Renal pelvis (tissue), 4 donors: Measurements from ENCODE around the gene RPL28. TPM values are rescaled to one million over a fixed set of nuclear protein-coding genes. Genes with fewer than 3 reads are reported as not detected.
A peak's percentile ranks its signal among the peaks of the same experiment; 100 is the strongest.
"Not testable (repeated sequence)": the region's sequence is repeated elsewhere in the genome, so short reads cannot be mapped to it uniquely, and the experiment has no call there.

Experiments used
- DNase-seq: peaks from one replicate; pipeline ENCODE4 v3.0.0-alpha.2; 2013
- polyA plus RNA-seq, 3 donors: library from polyadenylated mRNA; unstranded; fragments of 120-200 nt; gene quantifications; one replicate each; pipeline ENCODE4 v1.2.1, GENCODE V29; 2013; ENCODE audit not compliant: insufficient read length in 3 of 3

RPL28 gene
- polyA plus RNA-seq, 3 donors = 1,015 to 1,277 (median 1,113) TPM

DNA sequence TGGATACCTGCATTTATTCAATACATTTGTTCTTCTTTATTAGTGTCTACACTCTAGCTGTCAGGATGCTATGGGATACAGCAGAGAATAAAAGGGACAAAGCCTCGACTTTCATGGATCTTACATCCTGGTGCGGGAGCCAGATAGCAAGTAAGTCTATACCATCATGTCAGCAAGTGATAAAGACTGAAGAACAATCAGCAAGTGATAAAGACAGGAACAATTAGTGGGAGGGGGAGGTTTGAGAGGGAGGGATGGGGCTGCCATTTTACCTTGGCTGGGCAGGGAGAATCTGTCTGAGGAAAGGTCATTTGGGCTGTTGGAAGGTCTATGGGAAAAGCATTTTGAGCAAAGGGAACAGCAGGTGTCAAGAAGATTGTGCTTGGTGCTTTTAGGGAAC lies 24.4 kb downstream of the RPL28 start:
- no peak for DNase-seq

DNA sequence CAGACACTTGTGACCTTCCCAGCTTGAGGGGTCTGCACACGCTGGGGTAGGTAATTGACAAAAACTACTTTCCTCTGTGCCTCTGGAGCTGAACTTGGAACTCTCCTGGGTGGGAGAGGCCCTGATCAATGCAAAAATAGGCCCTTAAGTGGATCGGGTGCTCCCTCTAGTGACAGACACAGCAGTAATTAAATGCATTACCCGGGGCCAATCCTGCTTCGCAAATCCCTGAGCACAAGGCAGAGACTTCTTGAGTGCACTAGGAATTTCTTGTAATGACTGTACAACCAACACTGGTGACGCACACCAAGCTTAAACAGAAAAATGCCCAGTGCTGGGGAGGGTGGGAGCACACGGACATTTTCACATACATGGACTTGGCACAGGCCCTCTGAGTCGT lies 32.5 kb downstream of the RPL28 start:
- peak; percentile 82 for DNase-seq

DNA sequence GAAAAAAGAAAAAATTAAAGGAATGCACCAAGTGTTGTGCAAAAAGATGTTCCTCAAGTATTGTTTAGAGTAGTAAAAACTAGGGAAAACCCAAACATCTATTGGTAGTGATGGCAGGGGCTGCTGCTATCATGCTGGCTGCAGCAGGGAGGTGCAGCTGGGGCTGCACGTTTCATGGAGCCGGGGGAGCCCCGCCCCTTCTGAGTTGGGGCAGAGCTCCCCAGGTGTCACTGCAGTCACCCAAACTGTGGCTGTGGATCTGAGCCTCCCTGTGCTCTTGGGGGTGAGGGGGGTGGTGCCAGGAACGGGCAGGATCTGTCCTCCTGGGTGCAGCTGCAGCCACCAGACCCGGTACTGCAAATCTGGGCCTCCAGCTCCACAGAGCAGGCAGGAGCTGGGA lies 33.4 kb downstream of the RPL28 start:
- no peak for DNase-seq

DNA sequence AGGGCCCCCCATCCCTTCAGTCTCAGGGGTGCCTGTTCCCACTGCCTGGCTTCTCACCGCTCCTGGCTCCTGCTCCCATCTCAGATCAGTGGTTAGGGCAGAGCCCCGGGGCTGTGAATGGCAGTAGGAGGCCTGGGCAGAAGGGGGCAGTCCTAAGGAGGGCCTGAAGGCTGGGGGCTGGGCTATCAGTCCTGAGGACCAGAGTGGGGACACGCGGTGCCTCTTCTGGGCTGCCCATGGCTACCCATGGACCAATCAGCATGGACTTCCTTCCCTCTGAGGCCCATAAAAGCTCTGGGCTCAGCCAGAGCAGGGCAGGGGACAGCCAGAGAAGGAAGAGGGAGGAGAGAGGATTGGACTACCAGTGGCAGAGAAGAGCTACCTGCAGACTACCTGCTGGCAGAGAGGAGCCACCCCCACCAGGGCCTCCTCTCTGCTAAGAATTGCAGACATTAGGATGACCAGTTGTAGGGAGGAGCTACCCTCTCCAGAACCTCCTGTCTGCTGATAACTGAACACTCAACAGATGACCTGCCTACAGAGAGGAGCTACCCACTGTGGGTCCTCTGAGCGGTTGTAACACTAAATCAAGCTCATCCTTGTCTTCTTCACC lies 34.0 kb downstream of the RPL28 start:
- no peak for DNase-seq

DNA sequence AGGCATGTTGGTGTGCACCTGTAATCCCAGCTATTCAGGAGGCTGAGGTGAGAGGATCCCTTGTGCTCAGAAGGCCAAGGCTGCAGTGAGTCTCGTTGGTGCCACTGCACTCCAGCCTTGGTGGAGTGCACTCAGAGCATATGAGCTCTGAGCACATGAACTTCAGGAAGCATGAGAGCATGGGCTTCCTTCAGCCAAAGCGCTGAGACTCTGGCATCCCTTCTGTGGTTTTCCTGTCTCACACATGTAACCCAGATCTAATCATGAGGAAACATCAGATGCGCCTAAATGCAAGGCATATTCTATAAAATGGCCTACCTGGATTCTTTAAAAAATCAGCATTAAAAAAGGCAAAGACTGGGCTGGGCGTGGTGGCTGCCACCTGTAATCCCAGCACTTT lies 35.5 kb downstream of the RPL28 start:
- not testable (repeated sequence) for DNase-seq

DNA sequence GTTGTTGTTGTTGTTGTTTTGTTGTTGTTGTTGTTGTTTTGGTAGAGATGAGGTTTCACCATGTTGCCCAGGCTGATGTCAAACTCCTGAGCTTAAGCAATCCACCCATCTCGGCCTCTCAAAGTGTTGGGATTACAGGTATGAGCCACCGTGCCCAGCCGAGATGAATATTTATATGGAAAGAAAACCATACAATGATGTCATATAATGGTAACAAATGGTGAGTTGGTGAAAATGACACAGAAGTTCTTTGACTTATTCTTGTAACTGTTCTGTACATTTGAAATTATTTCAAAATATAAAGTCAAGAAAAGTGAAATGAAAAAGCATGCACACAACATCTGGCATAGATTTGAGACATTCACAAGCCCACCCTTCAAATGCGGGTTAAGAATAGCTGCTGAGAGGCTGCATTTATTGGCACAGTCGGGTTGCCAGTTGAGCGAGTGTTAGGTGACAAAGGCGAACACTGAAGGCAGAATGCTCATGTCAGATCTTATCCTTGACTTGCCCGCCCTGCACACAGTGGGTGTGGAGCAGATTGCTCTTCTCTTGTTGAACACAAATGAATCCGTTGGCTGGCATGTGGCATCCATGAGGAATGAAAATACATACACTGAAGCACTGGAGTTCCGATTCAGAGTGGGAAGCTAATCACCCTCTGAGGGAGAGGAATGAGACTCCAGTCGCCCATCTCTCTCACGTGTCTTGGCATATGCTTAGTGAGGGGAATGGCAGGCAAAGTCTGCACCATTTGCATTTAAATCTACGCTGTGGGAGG lies 37.7 kb downstream of the RPL28 start:
- DNase-seq = no peak

DNA sequence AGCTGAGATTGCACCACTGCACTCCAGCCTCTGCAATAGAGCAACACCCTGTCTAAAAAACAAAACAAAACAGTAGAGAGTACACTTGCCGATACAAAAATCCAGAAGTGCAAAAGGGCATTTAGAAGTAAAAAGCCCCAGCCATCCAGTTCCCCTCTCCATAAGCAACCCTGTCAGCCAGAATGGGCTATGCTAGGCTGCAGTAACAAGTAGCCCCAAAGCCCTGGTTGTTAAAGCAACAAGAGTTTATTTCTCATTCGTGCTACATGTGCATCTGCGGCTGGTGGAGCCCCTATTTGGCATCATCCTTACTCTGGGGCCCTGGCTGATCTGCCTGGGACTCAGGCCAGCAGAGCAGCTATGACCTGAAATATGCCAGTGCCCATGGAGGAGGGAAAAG lies 38.8 kb downstream of the RPL28 start:
- DNase-seq = no peak

DNA sequence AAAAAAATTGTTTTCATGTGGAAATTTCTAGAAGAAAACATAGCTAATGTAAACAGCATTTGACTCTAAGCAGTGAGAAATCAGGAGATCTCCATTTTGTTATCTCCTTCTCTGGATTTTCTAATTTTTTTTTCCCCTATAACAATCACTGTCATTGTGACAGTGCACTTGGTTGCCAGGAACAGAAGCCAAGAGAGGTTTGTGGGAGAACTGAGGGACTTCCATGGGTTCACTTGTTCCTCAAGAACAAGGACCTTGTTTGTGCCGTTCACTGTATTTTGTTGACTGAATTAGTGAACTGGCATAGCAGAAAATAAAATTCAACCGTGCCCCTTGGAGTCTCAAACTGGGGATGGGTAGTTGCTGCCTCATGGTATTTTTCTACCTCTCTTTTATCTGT lies 40.3 kb downstream of the RPL28 start:
- no peak for DNase-seq

DNA sequence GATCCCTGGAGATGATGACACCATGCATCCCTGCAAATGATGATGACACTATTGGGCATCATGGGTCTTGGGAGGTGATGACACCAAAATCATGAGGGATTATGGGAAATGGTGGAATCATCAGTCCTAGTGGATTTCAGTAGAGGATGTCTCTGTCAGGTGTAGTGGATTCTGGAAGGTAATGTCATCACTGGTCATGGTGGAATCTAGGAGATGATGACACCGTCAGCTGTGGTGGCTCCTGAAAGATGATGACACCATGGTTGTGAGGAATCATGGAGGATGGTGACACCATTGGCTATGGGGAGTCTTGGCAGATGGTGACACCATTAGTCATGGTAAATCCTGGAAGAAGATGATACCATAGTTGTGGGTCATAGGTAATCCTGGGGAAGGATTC lies 45.5 kb downstream of the RPL28 start:
- DNase-seq = no peak

DNA sequence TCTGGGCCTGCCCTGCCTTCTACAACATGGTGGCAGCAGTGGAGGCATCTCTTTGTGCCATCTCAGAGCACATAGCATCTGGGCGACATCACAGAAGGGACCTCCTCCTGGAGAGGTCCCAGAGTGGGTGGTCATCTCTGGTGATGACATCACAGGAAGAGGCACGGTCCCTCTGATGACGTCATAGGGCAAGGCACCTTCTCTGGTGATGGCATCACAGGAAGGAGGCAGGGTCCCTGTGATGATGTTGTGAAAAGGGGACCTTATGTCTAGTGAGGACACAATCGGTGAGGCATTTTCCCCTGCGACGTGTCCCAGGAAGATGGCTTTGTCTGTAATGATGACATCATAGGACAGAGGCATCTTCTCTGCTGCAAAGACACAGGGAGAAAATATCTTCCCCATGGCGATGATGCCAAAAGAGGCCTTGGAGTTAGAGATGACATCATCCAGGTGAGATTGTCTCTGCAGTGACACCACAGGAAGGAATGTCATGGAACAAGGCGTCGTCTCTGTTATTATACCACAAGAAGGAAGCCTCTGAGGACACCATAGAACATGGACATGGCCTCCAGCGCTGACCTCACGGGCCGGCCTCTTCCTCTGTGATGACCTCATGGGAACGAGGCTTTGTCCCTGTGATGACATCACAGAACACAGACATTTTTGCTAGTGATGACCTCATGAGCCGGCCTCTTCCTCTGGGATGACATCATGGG lies 46.7 kb downstream of the RPL28 start:
- DNase-seq = no peak

DNA sequence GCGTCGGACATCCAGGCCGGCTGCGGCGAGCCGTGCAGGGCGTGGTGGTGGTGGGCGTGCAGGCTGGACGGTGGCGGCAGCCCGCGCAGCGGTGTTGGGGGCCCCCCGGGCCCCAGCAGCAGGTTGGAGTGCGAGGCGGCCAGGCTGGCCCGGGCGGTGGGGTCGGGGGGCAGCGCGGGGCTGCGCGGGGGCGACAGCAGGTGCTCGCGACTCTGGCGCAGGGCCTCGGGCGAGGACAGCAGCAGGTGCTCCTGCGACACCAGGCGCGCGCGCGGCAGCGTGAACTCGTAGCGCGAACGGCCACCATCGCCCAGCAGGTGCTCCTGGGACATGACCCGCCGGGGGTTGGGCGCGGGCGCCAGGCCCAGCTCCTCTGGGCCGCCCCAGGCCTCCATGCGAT lies 47.6 kb downstream of the RPL28 start:
- DNase-seq = no peak

DNA sequence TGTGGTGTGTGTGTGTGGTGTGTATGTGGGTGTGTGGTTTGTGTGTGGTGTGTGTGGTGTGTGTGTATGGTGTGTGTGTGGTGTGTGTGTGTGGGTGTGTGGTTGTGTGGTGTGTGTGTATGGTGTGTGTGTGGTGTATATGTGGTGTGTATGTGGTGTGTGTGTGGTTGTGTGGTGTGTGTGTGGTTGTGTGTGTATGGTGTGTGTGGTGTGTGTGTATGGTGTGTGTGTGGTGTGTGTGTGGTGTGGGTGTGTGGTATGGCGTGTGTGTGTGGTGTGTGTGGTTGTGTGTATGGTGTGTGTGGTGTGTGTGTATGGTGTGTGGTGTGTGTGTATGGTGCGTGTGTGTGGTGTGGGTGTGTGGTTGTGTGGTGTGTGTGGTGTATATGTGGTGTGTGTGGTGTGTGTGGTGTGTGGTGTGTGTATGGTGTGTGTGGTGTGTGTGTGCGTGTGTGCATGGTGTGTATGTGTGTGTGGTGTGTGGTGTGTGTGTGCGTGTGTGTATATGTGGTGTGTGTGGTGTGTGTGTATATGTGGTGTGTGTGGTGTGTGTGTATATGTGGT lies 48.7 kb downstream of the RPL28 start:
- DNase-seq = no peak

DNA sequence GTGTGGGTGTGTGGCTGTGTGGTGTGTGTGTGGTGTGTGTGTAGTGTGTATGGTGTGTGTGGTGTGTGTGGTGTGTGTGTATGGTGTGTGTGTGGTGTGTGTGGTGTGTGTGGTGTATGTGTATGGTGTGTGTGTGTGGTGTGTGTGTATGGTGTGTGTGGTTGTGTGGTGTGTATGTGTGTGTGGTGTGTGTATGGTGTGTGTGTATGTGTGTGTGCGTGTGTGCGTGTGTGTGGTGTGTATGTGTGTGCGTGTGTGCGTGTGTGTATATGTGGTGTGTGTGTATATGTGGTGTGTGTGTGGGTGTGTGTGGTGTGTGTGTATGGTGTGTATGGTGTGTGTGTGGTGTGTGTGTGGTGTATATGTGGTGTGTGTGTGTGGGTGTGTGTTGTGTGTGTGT lies 49.3 kb downstream of the RPL28 start:
- DNase-seq = no peak

DNA sequence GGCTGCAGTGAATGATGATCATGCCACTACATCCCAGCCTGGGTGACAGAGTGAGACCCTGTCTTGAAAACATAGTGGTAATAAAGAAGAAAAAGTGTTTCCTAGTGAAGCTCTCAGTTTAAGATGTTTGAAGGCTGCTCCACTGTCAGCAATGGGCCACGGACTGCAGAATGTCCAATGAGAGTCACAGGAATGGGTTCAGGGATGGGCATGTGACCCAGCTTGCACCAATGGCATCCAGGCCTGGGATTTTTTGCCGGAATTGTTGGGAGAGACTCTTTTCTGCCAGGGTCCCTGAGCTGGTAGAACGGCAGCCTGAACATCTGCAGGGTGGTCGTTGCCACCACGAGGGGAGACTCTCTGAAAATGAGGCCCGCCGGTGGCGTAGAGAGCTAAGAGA lies 51.1 kb downstream of the RPL28 start:
- DNase-seq = no peak

DNA sequence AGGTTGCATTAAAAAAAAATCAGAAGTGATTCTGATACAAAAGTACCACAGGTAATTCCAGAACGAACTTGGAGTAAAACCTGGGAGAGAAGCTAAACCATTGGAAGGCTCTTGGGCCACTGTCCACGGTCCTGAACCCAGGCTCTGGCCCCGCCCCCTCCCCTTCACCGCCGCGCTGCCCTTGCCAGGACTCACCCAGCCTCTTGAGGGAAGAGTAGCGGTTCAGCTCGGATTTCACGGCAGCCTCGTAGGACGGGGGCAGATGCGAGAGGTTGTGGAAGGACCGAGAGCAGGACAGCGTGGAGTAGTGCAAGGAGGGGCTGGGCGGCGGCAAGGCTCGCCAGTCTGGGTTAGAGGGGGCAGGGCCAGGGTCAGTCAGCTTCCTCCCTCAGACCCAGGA lies 51.7 kb downstream of the RPL28 start:
- DNase-seq = peak; percentile 77

DNA sequence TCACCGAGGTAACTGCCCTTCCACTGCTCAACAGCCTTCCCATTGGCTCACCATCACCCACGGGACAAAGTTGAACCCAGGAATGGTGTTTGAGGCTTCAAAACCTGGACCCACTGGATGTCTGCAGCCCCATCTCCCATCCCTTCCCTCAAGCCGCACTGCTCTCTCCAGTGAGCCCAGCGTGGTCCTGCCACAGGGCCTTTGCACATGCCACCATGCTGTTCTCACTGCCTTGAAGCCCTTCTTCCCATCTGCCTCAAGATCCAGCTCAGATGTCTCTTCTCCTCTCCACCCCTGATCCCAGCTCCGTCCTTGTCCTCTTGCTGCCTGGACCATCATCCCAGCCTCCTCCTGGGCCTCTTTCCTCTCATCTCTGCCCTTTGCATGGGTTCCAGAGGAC lies 53.3 kb downstream of the RPL28 start:
- DNase-seq = no peak

DNA sequence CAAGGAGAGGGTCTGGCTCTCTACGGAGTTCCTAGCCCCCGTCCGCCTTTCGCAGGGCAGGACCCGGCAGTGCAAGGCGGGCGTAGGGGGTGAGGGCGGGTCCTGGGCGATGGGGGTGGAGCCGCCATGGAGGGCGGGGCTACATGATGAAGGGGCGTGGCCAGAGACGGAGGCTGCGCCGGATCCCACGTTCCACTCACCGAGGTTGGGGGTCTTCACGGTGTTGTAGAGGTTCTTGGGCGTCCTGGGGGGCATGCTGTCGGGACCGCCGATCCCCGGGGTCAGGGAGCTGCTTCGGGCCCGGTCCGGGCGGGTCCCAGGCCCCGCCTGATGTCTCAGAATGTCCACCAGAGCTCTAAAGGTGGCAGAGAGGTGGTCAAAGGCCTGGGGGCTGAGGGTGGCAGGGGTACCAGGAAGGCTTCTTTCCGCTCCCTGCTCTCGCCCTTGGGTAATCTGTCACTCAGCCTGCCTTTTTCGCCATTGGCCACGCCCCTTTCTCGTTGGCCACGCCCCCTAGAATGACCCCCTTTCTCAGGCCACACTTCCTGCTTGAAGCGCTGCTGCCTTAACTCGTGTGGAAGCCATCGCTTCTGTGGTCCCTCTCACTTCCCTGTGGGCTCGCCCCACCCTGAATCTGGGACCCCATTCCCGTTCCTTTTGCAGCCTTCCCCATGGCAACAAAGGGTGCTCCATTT lies 54.8 kb downstream of the RPL28 start:
- DNase-seq = no peak

DNA sequence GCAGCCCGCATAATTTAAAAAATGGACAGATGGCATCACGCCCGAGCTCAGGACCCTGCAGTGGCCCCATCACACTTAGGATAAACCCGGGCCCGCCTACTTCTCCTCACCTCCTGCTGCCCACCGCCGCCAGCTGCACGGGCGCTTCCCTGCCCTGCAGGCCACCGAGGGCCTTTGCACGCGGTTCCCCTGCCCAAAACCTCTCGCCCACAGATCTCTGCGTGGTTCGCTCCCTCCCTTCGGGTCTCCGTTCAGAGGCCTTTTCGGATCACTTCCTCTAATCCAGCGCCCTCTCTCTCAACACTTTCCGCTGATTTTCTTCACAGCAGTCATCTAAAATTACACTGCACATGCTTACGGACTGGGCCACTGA lies 55.6 kb downstream of the RPL28 start:
- no peak for DNase-seq

DNA sequence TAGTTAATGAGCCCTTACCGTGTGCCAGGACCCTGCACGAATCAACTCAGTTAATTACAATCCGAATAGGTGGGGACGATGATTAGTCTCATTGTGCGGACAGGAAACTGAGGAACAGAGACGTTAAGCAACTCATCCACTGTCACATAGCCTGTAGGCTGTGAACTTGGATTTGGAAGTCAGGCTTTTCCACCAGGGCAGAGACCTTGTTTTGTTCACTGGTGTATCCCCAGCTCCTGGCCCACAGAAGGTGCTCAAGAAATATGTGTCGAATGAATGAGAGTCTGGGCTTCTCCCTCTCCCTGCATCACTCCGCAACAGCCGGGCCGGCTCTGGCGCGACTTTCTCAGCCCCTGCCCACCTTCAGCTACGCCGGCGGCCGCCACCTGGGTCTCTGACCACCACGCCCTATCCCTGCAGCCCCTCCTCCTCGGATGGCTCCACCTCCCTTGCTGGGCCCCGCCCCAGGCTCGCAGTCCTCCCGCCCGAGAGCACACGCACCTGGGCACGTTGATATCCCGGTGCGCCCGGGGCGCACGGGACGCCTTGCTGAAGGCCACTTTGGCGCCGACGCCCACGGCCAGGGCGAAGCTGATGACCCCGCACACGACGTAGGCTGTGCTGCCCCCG lies 56.1 kb downstream of the RPL28 start:
- DNase-seq = no peak

DNA sequence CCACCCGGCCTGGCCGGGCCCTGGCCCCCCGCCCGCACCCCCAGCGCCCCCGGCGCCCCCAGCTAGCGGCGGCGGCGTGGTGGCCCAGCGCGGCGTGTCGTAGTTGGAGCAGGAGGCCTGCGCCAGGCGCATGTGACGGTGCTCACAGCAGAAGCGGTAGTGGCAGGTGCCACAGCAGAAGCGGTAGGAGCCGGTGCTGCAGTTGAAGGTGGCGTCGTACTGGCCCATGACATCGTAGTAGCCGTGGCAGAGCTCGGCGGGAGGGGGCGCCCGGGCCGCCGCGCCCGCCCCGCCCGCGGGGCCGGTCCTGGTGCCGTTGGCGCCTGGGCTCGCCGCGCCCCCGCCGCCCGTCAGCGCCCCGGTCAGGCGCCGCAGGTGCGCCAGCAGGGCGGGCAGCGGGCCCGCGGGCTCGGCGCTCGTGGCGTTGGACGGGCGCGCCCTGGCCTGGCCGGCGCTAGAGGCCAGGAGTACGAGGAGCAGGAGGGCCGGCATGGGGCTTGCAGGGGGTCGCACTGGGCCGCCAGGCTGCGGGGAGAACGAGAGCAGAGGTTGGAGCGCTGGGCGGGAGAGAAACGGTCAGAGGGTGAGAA lies 56.7 kb downstream of the RPL28 start:
- DNase-seq = no peak

DNA sequence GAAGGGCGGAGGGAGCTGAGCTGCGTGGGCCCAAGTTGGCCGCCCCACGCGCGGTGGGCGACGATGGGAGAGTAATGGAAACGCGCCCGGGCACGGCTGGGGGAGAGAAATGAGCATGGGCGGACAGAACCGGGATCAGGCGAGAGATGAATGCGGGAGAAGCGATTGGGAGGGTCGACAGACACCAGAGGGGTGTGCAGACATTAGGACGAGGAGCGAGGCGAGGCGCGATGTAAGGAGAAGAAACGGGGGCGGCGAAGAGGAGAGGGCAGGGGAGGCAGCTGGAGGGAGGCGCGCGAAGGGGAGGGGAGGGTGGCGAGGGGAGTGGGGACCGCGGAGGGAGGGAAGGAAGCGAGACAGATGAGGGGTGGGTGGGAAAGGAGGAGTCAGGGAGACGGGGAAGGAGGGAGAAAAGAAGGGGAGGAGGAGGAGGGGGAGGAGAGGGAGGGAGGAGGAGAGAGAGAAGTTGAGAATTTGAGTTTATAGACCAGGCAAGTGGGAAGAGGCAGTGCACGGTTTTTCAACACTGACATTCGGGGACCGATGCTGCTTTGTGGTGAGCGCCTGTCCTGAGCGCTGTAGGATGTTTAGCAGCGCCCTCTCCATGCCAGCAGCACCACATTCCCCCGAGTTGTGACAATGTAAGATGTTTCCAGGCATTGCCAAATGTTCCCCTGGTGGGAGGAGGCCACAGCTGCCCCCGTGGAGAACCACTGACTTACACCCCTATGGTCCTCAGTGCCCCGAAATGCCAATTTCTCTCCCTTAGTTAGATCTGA lies 57.5 kb downstream of the RPL28 start, which contains the start of gene SHISA7:
Gene SHISA7 (minus strand): TSS at position 256 of the 779 bp plus-strand sequence. CDS start 437 bp downstream, outside the sequence.
- DNase-seq = no peak
